SH-SY5Y (cell line): ENCODE measurements around the gene PPEF2.

Experiments
- GATA2 ChIP-seq: IDR thresholded peaks from 2 replicates; pipeline ENCODE4 v1.6.1; 2011; ENCODE audit warnings: mild to moderate bottlenecking, low read depth, low read length
- GATA3 ChIP-seq: IDR thresholded peaks from 2 replicates; pipeline ENCODE4 v1.6.1; 2011; ENCODE audit warnings: low read depth, mild to moderate bottlenecking, low read length, moderate library complexity

- no peak for TF ChIP-seq GATA2
- no peak for TF ChIP-seq GATA3
Measured at GRCh38 chr4:75904076-75904475, 1.8 kb upstream of the PPEF2 start.
